ENCODE results near the gene ADGRV1.
"Not testable (repeated sequence)": the region's sequence is repeated elsewhere in the genome, so short reads cannot be mapped to it uniquely, and the experiment has no call there.

Gene ADGRV1

GRCh38 chr5:90809311-90810056 lies 250.9 kb downstream of the ADGRV1 start:
- no peak for DNase-seq (ENCODE audit: low read depth)

GRCh38 chr5:90810211-90810610 lies 251.6 kb downstream of the ADGRV1 start:
- no peak for DNase-seq (ENCODE audit: low read depth)

- DNase-seq (ENCODE audit: low read depth), result no peak
These were observed 254.8 kb downstream of the ADGRV1 start for GRCh38 chr5:90813392-90813791.

- DNase-seq (ENCODE audit: low read depth), result not testable (repeated sequence)
These were observed 263.5 kb downstream of the ADGRV1 start for GRCh38 chr5:90822062-90822461.

- no peak for DNase-seq (ENCODE audit: low read depth)
These were observed 265.8 kb downstream of the ADGRV1 start for GRCh38 chr5:90824436-90824835.

GRCh38 chr5:90830058-90830457 lies 271.5 kb downstream of the ADGRV1 start:
- DNase-seq (ENCODE audit: low read depth), result no peak

- no peak for DNase-seq (ENCODE audit: low read depth)
These were observed 275.2 kb downstream of the ADGRV1 start for GRCh38 chr5:90833753-90834152.

- DNase-seq (ENCODE audit: low read depth), result no peak
These were observed 276.1 kb downstream of the ADGRV1 start for GRCh38 chr5:90834711-90835110.

GRCh38 chr5:90843443-90843842 lies 284.8 kb downstream of the ADGRV1 start:
- no peak for DNase-seq (ENCODE audit: low read depth)

- DNase-seq (ENCODE audit: low read depth), result no peak
These were observed 286.3 kb downstream of the ADGRV1 start for GRCh38 chr5:90844931-90845330.

- DNase-seq (ENCODE audit: low read depth), result no peak
These were observed 287.3 kb downstream of the ADGRV1 start for GRCh38 chr5:90845723-90846554.

- not testable (repeated sequence) for DNase-seq (ENCODE audit: low read depth)
These were observed 289.0 kb downstream of the ADGRV1 start for GRCh38 chr5:90847606-90848005.

GRCh38 chr5:90849939-90850338 lies 291.3 kb downstream of the ADGRV1 start:
- DNase-seq (ENCODE audit: low read depth), result no peak

- DNase-seq (ENCODE audit: low read depth), result no peak
These were observed 293.9 kb downstream of the ADGRV1 start for GRCh38 chr5:90852531-90852930.

- DNase-seq (ENCODE audit: low read depth), result no peak
These were observed 295.2 kb downstream of the ADGRV1 start for GRCh38 chr5:90853750-90854149.

- DNase-seq (ENCODE audit: low read depth), result no peak
These were observed 295.6 kb downstream of the ADGRV1 start for GRCh38 chr5:90854169-90854568.

GRCh38 chr5:90855296-90856010 lies 296.9 kb downstream of the ADGRV1 start:
- DNase-seq (ENCODE audit: low read depth), result no peak

GRCh38 chr5:90861843-90862586 lies 303.4 kb downstream of the ADGRV1 start:
- no peak for DNase-seq (ENCODE audit: low read depth)

- DNase-seq (ENCODE audit: low read depth), result no peak
These were observed 306.6 kb downstream of the ADGRV1 start for GRCh38 chr5:90865180-90865579.

- no peak for DNase-seq (ENCODE audit: low read depth)
These were observed 307.7 kb downstream of the ADGRV1 start for GRCh38 chr5:90866333-90866732.

- no peak for DNase-seq (ENCODE audit: low read depth)
These were observed 308.5 kb downstream of the ADGRV1 start for GRCh38 chr5:90866915-90867731.

All from T-helper 22 cell (primary cell).